Stimulated activated CD8-positive, alpha-beta memory T cell treated with anti-CD3 and anti-CD28 coated beads, Interleukin-4, amount 100 ng/mL, for 24 hours (primary cell): Measurements from ENCODE around the gene SRGAP1.

Experiments
- DNase-seq: peaks from one replicate; pipeline ENCODE4 v3.0.0-alpha.2; 2020; ENCODE audit warnings: low read depth

Gene SRGAP1

DNA sequence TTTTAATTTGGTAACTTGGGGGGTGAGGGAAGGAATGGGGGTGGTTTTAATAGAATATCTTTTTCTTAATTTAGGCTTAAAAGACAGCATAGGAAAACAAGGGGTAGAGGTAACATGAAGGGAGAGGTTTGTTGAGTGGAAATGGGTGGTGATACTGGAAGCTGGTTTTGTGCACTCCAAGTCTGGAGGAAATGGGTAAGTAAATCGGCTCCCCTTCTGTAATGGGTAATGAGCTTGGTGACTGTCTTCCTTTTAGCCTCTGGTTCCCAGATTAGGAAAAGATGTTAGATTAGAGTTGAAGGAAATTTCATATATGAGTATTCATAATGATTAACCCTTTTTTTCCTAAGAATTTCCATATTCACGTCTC lies 122.1 kb downstream of the SRGAP1 start:
- DNase-seq = no peak

DNA sequence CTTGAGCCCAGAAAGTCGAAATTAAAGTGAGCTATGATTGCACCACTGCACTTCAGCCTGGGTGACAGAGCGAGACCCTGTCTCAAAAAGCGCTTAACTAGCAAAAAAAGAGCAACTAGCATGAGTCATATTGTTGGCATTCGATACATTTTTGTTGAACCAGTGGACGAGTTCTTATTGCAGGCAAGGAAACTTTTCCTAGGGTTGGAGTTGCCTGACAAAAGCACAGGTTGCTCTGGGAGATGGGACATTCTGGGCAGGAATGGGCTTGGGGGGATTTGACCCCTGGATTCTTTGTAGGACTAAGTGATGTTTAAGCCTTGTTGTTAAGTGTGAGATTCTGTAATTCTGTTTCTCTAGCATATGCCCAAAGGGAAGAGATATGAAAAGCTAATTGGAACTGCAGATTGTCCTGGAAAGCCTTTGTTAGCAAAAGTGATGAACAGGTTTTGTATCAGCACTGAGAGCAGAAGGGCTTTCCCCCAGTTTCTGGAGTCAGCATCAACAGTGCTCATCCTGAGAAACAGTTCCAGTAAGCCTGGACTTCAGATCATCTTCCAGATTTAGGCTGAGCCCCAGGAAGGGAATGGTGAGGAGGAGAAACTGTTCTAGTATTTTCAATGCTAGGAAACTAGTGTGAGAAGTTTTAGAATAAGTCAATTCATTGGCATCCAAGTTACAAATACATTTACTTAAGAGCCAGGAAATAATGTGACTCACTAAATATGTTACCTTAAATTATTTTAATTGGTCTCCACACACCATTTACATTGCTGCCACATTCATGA lies 123.1 kb downstream of the SRGAP1 start:
- DNase-seq = no peak

DNA sequence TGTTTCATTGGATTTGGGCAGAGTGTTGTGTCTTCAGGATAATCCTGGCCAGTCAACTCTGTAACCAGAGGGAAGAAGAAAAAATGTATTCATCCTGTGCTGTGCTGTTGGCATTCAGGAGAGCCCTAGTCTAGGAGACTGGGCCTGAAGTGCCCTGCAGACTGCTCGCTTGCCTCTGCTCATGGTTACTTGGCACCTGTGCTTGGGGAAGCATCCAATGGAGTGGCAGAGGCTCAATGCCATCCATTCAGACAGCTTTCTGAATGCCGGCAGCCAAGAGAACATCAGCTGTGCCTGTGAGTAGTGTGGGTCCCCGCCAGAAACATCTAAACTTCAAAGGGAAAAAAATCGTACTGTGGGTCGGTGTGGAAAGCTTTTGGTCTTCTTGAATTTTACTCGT lies 124.2 kb downstream of the SRGAP1 start:
- DNase-seq = no peak

DNA sequence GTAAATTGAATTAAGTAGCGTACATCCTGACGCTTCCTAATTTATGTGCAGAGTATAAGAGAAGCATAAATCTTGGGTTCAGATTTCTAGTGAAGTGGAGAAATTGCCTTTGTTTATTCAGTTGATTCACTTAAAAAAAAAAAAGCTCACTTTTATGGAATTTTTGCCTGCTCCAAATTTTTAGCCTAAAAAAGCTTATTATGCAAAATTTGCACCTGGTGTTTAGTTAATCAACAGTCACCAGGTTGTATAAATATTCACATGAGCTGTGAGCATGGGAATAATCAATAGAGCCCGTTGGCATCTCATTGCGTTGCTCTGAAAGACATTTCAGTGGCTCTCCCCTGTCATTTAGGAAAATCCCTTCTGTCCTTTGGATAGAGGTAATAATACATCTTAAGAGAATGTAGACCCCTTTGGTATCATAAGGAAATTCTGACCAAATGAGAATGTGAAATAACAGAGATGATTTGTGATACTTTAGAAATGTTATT lies 132.4 kb downstream of the SRGAP1 start:
- no peak for DNase-seq

DNA sequence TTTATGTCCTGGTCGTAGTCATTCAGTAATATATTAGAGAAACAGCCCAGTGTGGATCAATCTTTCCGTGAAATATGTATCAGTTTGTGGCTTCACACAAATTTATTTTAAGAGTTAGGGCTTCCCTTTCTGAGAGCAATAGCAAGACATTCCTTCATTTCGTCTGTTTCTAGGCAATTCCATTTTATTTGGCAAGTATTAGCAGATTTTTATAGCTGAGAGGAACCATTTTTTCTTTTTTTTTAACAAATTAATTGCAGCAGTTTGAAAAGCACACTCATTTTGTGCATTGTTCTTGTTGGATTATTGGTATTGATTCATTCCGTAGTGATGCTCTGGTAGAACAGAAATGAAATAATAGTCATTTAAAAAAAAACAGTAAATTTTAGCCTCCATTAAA lies 132.9 kb downstream of the SRGAP1 start:
- no peak for DNase-seq

DNA sequence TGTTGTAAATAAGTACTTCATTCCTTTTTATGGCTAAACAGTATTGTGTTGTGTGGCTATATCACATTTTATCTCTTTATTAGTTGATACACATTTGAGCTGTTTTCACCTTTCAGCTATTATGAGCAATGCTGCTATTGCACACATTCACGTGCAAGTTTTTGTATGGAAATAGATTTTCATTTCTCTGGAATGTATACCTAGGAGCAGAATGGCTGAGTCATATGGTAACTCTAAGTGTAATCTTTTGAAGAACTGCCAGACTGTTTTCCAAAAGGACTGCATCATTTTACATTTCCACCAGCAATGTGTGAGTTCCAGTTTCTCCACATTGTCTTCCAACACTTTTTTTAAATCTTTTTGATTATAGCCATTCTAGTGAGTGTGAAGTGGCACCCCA lies 134.0 kb downstream of the SRGAP1 start:
- no peak for DNase-seq

DNA sequence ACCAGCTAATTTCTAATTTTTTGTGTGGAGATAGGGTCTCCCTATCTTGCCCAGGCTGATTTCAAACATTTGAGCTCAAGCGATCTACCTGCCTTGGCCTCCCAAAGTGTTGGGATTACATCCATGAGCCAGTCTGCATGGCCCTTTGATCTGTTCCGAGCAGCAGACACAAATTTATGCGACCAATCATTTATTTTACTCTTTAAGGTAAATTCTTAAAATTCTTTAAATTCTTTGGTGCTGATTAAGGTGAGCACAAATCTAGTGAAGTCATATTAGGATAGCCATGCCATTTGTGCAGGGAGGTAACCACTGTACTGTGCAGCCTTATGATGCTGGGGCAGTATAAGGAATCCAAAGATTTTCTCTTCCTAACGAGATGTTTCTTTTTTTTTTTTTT lies 135.7 kb downstream of the SRGAP1 start:
- DNase-seq = no peak

DNA sequence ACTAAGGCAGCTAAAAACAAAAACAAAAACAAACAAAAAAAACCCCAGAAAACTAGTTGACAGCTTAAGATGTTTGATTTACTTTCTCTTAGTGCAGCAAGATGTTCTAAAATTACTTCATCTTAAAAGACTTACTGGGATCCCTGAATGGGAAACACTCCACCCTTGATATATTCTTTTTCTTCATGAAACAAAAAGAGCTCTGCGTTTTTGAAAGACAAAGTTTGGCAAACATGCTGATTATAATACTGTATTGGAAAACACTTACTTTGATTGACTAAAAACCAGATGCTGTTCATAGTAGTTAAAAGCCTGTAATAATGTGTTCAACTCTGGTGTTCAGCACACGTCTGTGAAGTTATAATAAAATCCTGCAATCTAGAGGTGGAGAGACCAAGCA lies 136.8 kb downstream of the SRGAP1 start:
- DNase-seq = no peak

DNA sequence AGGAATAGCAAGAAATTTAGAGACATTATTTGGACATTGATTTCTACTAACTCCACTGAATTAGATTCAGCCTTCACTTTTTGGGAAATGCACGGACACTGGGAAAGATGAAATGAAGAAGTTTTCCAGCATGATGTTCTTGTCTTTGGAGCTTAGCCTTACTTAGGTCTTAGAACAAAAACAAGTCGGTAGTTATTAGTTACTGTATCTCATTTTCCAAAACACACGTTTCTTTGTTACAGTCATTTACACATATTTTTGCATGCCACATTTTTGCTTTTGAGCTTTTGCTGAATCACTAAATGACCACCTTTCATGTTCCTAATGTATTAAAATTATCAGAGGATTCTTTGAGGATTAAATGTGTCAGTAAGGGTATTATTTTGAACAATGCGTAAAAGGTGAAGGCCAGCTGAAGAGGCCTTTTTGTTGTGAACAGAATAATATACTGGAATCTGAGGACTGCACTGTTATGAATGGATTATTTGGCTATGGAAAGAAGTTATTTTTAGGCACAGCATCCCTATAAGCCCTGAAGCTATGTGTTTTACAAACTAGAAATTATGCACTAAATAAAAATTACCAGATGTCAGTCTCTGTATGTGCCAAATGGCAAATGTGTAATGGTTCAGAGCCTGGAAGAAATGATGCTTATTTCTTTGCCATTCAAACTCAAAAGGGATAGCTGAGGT lies 138.2 kb downstream of the SRGAP1 start:
- no peak for DNase-seq

DNA sequence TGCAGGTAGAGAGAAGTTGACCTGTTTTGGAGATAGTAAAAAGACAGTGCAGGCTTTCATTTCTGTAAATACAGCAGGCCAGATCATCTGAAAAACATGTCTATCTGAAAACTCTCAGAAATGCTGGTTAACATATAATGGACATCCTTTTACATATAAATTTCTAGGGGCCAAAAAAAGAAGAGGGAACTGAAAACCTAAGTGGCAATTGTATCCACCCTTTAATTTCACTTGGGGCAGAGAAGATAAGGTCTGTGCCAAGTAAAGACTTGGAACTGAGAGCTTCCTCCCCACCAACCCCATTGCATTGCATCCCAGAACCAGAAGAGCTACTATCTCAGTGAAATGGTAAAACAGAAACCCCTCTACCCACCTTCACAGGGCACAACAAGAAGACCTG lies 141.0 kb downstream of the SRGAP1 start:
- no peak for DNase-seq

DNA sequence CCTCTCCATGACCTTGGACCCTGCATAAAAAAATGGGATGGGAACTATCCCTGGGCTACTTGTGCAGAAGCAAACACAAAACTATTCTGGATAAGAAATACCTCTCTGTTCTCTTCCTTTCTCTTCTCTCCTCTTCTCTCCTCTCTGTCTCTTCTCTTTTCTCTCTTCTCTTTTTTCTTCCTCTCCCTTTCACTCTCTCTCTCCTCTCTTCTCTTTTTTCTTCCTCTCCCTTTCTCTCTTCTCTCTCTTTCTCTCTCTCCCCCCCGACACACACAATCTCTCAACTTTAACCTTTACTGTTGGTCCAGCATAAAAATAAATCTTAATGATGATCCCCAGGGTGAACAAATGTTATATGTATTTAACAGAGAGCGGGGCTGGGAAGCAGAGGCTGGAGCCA lies 141.4 kb downstream of the SRGAP1 start:
- no peak for DNase-seq

DNA sequence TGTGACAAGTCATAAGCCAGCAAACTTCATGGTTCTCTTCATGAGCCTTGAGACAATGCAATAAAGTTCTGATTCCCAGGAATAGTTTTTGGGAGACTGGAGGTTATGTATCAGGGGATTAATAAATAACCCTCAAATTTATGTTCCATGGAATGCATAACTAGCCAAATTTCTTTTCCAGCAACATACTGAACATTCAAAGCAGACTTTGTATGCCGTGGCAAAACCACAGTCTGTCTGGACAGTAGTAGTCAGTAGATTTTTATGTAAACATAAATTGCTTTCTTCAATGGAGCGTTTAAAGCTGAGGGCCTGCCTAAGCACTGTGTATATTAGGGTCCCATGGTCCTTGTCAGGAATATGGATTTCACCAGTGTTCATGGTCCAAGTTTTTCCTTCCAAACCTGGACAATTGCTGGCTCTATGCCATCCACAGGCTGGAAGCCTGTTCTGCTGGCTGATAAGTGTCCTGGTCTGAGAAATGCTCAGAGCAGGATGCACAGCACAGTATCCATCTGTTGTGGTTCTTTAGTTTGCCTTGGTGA lies 144.9 kb downstream of the SRGAP1 start:
- no peak for DNase-seq

DNA sequence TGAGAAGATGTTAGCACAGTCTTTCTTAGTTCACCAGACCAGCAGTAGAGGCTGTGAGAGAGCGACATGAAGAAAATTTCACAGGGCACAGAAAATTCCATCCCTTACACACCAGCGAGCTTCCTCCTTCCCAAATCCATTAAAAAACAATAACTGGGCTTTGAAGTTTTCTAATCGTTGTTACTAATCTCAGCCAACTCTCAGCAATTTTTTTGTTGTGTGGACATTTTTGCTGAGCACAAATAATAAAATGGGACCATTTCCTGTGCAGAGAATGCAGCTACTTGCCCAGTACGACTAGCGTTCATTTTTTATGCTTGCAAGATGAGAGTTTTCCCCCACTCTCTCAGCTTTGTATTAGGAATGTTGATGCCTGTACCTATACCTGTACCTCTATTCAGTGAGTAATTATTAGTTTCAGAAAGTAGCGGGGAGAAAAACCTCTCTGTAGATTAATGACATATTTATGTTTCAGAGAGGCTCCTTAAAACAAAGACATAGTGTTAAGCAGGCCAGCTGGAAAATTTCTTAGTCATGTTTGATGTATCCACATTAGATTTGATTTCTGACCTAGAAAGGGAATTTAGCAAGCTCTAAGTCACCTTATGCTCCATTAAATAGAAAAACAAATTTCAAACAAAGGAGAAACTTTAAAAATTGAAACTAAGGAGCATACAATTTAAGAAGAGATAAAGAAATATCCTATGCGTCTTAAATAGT lies 146.5 kb downstream of the SRGAP1 start:
- no peak for DNase-seq

DNA sequence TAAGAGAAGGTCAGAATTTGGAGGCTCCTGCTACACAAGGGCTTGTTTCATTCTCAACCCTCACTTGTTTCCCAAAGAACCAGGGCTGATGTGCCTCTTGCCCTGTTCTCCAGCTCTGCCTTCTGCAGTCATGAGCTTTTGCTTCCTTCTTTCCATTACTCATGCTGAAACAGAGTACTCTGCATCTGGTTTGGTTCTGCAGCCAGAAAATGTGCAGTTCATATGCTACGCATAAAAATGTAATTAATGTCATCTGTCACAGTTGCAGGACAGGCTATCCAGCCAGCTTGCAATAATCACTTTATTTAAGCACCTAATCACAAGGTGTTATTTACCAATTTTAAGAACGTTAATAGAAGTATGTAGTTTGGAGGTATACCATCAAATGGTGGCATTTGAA lies 150.2 kb downstream of the SRGAP1 start:
- DNase-seq = no peak

DNA sequence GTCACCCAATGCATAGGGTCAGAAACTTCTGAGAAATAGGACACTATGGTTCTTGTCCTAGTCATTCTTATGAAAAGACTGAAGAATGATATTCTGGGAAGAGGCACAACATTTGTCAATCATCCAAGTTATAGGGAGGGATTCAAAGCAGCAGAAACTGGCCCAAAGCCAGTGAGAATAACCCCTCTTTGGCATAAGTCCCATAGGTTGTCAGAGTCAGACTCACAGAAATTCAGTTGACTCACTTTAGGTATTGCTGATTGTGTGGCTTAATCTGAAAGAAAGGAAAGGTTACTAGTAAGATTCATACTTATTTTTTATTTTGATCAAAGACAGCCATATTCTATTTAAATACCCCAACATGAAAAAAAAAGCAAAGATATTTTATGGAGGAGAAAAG lies 151.0 kb downstream of the SRGAP1 start:
- DNase-seq = no peak

DNA sequence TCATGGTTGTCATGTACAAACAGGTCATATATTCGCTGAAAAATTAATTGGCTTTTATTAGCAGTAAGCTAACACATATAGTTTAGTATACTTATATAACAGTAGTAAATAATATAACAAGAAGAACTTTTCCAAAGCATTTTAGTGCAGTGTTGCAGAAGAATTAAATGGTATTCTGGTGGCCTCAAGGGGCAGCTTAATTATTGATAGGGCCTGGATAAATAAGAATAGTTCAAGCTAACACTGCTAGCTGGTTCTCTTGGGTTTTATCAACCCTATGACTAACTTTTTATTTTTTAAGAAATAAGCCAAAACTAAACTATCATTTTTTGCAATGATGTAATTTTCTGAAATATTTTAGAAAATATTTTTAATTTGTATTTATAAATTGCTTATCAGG lies 152.1 kb downstream of the SRGAP1 start:
- DNase-seq = no peak

DNA sequence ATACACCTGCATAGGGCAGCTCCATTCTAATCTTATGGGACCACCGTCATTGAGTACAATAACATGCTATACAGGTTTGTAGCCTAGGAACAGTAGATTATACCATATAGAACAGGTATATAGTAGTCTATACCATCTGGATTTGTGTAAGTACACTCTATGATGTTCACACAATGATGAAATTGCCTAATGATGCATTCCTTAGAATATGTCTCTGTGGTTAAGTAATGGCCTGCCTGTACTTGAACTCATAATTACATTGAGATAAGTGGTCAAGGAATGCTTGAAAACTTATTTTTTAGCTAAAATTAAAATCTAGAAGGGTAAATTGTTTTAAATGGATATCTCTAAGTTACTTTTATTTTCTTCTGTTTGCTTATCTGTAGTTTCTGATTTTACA lies 152.7 kb downstream of the SRGAP1 start:
- DNase-seq = no peak

DNA sequence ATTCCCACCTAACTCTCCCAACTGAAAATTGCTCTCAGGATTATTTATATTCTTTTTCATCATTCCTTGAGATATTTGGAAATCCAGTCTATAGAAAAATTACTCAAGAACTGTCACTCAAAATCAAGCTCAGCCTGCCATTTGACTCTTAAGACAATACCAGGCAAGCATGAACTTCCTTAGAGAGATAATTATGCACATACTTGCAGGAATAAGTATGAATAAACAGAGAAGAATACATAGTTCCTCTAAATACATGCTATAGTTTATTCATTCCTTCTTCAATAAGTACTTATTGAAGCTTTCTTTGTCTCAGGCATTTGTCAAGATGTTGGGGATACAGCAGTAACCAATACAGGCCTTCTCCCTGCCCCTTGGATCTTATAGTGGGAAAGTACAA lies 154.1 kb downstream of the SRGAP1 start:
- DNase-seq = no peak

DNA sequence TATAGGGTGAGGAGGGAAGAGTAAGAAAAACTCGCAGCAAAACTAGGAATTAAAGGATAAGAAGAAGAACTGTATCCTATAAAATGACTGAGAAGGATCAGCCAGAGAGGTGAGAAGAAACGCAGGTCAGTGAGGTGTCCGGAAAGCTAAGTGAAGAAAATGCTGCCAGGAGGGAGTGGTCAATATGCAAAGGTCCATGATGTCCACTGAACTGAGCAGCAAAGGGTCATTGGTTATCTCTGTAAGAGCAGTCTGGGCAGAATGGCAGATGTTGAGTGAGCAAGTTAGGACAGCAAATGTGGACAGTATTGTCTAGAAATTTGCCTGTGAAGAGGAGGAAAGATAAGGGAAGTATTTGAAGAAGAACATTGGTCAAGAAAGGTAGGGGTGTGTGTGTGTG lies 155.4 kb downstream of the SRGAP1 start:
- no peak for DNase-seq

DNA sequence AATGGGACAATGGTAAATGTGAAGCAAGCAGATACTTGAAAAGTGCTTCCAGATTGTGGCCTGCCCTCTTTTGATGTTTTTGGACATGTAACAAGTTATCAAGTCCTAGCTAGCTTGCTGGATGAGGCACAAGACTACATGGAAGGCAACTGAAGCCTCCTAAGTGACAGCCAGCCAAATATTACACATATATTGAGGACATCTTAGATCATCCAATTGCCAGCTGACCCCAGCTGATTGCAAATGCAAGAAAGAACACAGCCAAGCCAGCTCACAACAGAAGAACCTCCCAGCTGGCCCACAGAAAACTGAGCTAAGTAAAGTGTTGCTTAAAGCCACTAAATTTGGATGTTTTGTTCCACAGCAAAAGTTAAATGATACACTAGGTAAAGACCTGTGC lies 156.9 kb downstream of the SRGAP1 start:
- no peak for DNase-seq

DNA sequence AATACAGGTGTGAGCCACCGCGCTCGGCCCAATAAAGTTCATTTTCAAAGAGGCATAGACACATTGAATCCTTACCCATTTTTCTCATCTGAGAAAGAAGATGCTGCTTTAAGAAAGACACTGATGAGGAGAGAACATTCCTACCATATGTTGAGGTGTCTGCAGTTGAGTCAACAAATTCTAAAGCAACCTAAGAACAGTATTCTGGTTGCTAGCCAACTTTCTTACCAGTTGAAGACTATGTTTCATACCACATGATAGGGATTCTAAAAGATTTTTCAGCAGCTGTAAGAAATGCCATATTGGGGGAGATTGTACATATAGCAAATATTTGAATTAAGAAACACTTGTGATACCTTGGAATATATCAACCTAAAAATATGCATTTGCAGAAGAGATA lies 160.1 kb downstream of the SRGAP1 start:
- no peak for DNase-seq

DNA sequence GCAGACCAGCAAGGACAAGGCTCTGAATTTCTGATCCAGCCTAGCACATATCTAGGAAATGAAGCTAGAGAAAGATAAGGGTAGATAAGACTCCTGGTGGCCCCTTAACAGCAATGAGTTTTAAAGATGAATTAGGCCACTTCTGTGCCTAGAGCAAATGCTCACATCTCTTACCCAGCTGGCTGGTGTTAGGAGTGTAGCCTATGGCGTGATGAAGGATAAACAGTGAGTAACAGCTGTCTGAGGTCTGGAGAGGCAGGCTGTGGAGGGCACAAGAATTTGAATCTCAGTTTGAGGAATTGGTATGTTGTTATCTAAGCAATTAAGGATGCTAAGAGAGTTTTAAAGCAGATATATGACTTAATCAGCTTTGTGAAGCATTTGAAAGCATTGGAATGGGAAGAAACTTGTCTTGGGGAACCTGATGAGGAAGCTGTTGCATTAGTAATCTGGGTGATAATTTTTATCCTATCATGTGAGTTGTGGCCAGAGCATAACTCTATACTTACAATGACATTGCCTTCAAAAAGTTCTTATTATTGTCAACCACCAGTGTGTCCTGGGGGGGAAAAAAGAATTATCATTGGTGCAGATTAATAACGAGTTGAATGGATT lies 161.8 kb downstream of the SRGAP1 start:
- DNase-seq = no peak
